H1 (cell line): ENCODE results near the gene TMEM131L. TPM values are rescaled to one million over a fixed set of nuclear protein-coding genes. Genes with fewer than 3 reads are reported as not detected.

Experiments used
- CTCF ChIA-PET: fragments of 300-600 bp; sonication (Branson Sonifier 250); formaldehyde crosslinking; loops from one replicate; lab custom pipeline; 2021; ENCODE audit not compliant: partially characterized antibody; lab: Charles Lee
- POLR2A ChIA-PET: fragments of 300-600 bp; sonication (Branson Sonifier 250); formaldehyde crosslinking; loops from one replicate; lab custom pipeline; 2021; ENCODE audit warnings: inconsistent platforms; ENCODE audit not compliant: partially characterized antibody; lab: Charles Lee
- DNase-seq, 2 experiments: peaks; one replicate each; pipeline versions ENCODE4 v3.0.0 to v3.0.0-alpha.2; 2010 to 2022; ENCODE audit warnings: low spot score in 2 of 2, low read depth in 1 of 2, mixed read lengths in 1 of 2
- FAIRE-seq: peaks from 2 replicates; lab custom pipeline; 2011; peaks lifted over from hg19 to GRCh38; lab: Jason Lieb, UNC
- H2AFZ ChIP-seq: 2 replicates; pipeline ENCODE4 v1.8.1; 2012; ENCODE audit warnings: low read length, inconsistent platforms
- H2AK5ac ChIP-seq: 2 replicates; pipeline ENCODE4 v1.6.1; 2013; ENCODE audit warnings: low read depth, low read length
- H2BK120ac ChIP-seq: replicated peaks from 2 replicates; pipeline ENCODE3; 2013; ENCODE audit warnings: low read depth, low read length, inconsistent platforms
- H2BK12ac ChIP-seq: 2 replicates; pipeline ENCODE4 v1.6.1; 2013; ENCODE audit warnings: low read depth, low read length
- H2BK15ac ChIP-seq: 2 replicates; pipeline ENCODE4 v1.6.1; 2013; ENCODE audit warnings: low read length
- H2BK20ac ChIP-seq: 2 replicates; pipeline ENCODE4 v1.6.1; 2013; ENCODE audit warnings: low read length
- H2BK5ac ChIP-seq: 2 replicates; pipeline ENCODE4 v1.6.1; 2013; ENCODE audit warnings: low read depth, low read length
- H3K14ac ChIP-seq: 2 replicates; pipeline ENCODE4 v1.6.1; 2013; ENCODE audit warnings: inconsistent platforms; ENCODE audit not compliant: insufficient read length
- H3K18ac ChIP-seq: 2 replicates; pipeline ENCODE4 v1.6.1; 2013; ENCODE audit warnings: low read length; ENCODE audit errors: extremely low read depth
- H3K23ac ChIP-seq: 2 replicates; pipeline ENCODE4 v1.6.1; 2013; ENCODE audit warnings: inconsistent platforms; ENCODE audit not compliant: insufficient read length
- H3K23me2 ChIP-seq: 2 replicates; pipeline ENCODE4 v1.6.1; 2013; ENCODE audit warnings: low read depth, low read length
- H3K27ac ChIP-seq: 2 replicates; pipeline ENCODE4 v1.6.1; 2011; ENCODE audit warnings: low read depth, low read length, inconsistent platforms
- H3K27me3 ChIP-seq, 4 experiments: replicated peaks in 1 of 4; 1 replicate in 1 of 4; 2 replicates in 3 of 4; pipeline versions ENCODE4 v1.6.1 to v1.8.1; 2011 to 2013; ENCODE audit warnings: low read length in 3 of 4, mild to moderate bottlenecking in 3 of 4, inconsistent platforms in 2 of 4, mixed read lengths in 2 of 4, moderate library complexity in 1 of 4; ENCODE audit not compliant: control insufficient read depth in 3 of 4, insufficient read depth in 3 of 4; ENCODE audit errors: extremely low read depth in 1 of 4
- H3K36me3 ChIP-seq, 4 experiments: 2 replicates each; pipeline versions ENCODE4 v1.6.1 to v1.8.1; 2011 to 2013; ENCODE audit warnings: mild to moderate bottlenecking in 4 of 4, low read length in 3 of 4, moderate library complexity in 2 of 4, control low read depth in 1 of 4, inconsistent platforms in 1 of 4; ENCODE audit not compliant: insufficient read depth in 4 of 4, control insufficient read depth in 2 of 4
- H3K4ac ChIP-seq: replicated peaks from 2 replicates; pipeline ENCODE3; 2013; ENCODE audit warnings: low read length, low read depth, mixed read lengths, inconsistent platforms; ENCODE audit not compliant: insufficient read length
- H3K4me1 ChIP-seq, 4 experiments: replicated peaks in 1 of 4; 1 replicate in 1 of 4; 2 replicates in 3 of 4; pipeline versions ENCODE4 v1.6.1 to v1.8.1; 2011 to 2013; ENCODE audit warnings: low read length in 3 of 4, inconsistent platforms in 2 of 4, mixed read lengths in 1 of 4; ENCODE audit not compliant: insufficient read depth in 4 of 4, control insufficient read depth in 3 of 4
- H3K4me2 ChIP-seq, 2 experiments: 2 replicates each; pipeline versions ENCODE4 v1.6.1 to v1.8.1; 2011 to 2013; ENCODE audit warnings: low read depth in 2 of 2, low read length in 2 of 2, control low read depth in 1 of 2, inconsistent platforms in 1 of 2, mild to moderate bottlenecking in 1 of 2; ENCODE audit not compliant: insufficient read depth in 1 of 2
- H3K4me3 ChIP-seq, 4 experiments: fragments of 200-600, 300-600 bp in 1 of 4; sonication (generic), shearing (Covaris generic), sonication (Bioruptor Twin) in 1 of 4; 2 replicates each; pipeline versions ENCODE4 v1.5.1 to v1.8.1; 2011 to 2016; ENCODE audit warnings: low read length in 4 of 4, low read depth in 3 of 4, control low read depth in 2 of 4, inconsistent platforms in 2 of 4, mild to moderate bottlenecking in 2 of 4, mixed read lengths in 1 of 4, moderate library complexity in 1 of 4; ENCODE audit not compliant: insufficient read depth in 2 of 4; ENCODE audit errors: extremely low read depth in 1 of 4
- H3K56ac ChIP-seq: replicated peaks from 2 replicates; pipeline ENCODE3; 2013; ENCODE audit warnings: low read depth, mild to moderate bottlenecking, mixed read lengths, low read length, inconsistent platforms; ENCODE audit not compliant: insufficient read length
- H3K79me1 ChIP-seq: 2 replicates; pipeline ENCODE4 v1.6.1; 2013; ENCODE audit warnings: low read depth, low read length, control low read depth
- H3K79me2 ChIP-seq, 2 experiments: 2 replicates each; pipeline versions ENCODE4 v1.6.1 to v1.8.1; 2012 to 2013; ENCODE audit warnings: low read length in 2 of 2, mild to moderate bottlenecking in 2 of 2, inconsistent platforms in 1 of 2; ENCODE audit not compliant: insufficient read depth in 2 of 2, control insufficient read depth in 1 of 2
- H3K9ac ChIP-seq, 4 experiments: replicated peaks in 1 of 4; 1 replicate in 1 of 4; 2 replicates in 3 of 4; pipeline versions ENCODE4 v1.6.1 to v1.8.1; 2011 to 2013; ENCODE audit warnings: low read depth in 3 of 4, low read length in 3 of 4, control low read depth in 2 of 4, mild to moderate bottlenecking in 2 of 4, moderate library complexity in 2 of 4, inconsistent platforms in 1 of 4; ENCODE audit errors: extremely low read depth in 1 of 4
- H3K9me3 ChIP-seq, 2 experiments: 2 replicates each; pipeline versions ENCODE4 v1.6.1 to v1.8.1; 2012 to 2013; ENCODE audit warnings: mild to moderate bottlenecking in 2 of 2, moderate library complexity in 2 of 2, control low read depth in 1 of 2, inconsistent platforms in 1 of 2, low read depth in 1 of 2, low read length in 1 of 2, mixed read lengths in 1 of 2; ENCODE audit not compliant: insufficient read depth in 2 of 2
- H4K20me1 ChIP-seq, 2 experiments: replicated peaks in 1 of 2; 2 replicates each; pipeline versions ENCODE3 to v1.8.1; 2011 to 2013; ENCODE audit warnings: inconsistent platforms in 2 of 2, low read length in 2 of 2, mild to moderate bottlenecking in 1 of 2; ENCODE audit not compliant: insufficient read depth in 2 of 2, control insufficient read depth in 1 of 2
- H4K5ac ChIP-seq: 2 replicates; pipeline ENCODE4 v1.6.1; 2013; ENCODE audit warnings: low read length, low read depth, mixed read lengths, inconsistent platforms; ENCODE audit not compliant: insufficient read length
- H4K8ac ChIP-seq: 2 replicates; pipeline ENCODE4 v1.8.0; 2013; ENCODE audit warnings: mild to moderate bottlenecking, moderate library complexity, low read length, inconsistent platforms; ENCODE audit not compliant: insufficient read depth; ENCODE audit errors: extremely low read depth
- H4K91ac ChIP-seq: replicated peaks from 2 replicates; pipeline ENCODE3; 2013; ENCODE audit warnings: low read length, mixed read lengths, inconsistent platforms; ENCODE audit not compliant: insufficient read length
- CHD2 ChIP-seq: IDR thresholded peaks from 2 replicates; pipeline ENCODE4 v1.6.1; 2012; ENCODE audit warnings: low read length, improper control_type of control experiment
- SRF ChIP-seq: IDR thresholded peaks from 2 replicates; pipeline ENCODE4 v1.6.1; 2011; ENCODE audit warnings: mild to moderate bottlenecking, low read depth, low read length, moderate library complexity
- WGBS, 2 experiments: shearing (Covaris generic) in 1 of 2; methylation state at CpG; one replicate each; pipeline versions ENCODE4 v1.1.6 to v1.1.7; 2013 to 2015; ENCODE audit warnings: low lambda C conversion rate in 2 of 2, mixed read lengths in 2 of 2, inconsistent platforms in 1 of 2, low coverage in 1 of 2, missing lambda C conversion rate in 1 of 2; ENCODE audit not compliant: insufficient replicate concordance in 2 of 2, insufficient coverage in 1 of 2, insufficient read length in 1 of 2; ENCODE audit errors: extremely low coverage in 1 of 2, missing lambda C conversion rate in 1 of 2; 5-methylcytosine and 5-hydroxymethylcytosine counted together
- polyA plus RNA-seq, 7 experiments: library from polyadenylated mRNA; depleted of rRNA in 3 of 7; stranded (reverse) in 5 of 7; unstranded in 2 of 7; fragments of >200 nt in 5 of 7; fragments of 200-250 nt in 2 of 7; gene quantifications; 1 replicate in 5 of 7; 2 replicates in 1 of 7; 4 replicates in 1 of 7; pipeline versions ENCODE4 v1.2.1 to v1.2.3, GENCODE V29; 2011 to 2013; ENCODE audit warnings: missing spikeins in 2 of 7, mixed read lengths in 2 of 7
- total RNA-seq: library from RNA; stranded (reverse); fragmentation: NEBNext Ultra II Directional; extraction: Animal tissue kit (Norgen Biotek cat#: 25700); gene quantifications from 2 replicates; pipeline ENCODE4 v1.2.1, GENCODE V29; 2021

TMEM131L gene
- total and polyA plus RNA-seq, 2 of the 8 experiments (the other 6 are each of a cell fraction or from before 2014, with no cell fraction given): 14.3 to 26.1 TPM

GRCh38 chr4:153591441-153591840 lies 125.3 kb downstream of the TMEM131L start:
- no peak overlapping the region for H3K4me2 ChIP-seq
- DNase-seq (no peak), FAIRE-seq (no peak)
- H3K23ac ChIP-seq: no peak overlapping the region
- H3K23me2 ChIP-seq: no peaks in the 10 kb centered on the region
- no peak overlapping the region for H4K5ac ChIP-seq
- H3K36me3 ChIP-seq: peaks cover 6 to 33% (median 15%) of the 10 kb centered on the region in 4 experiments; a peak in 7 of 8 replicates
- H4K20me1 ChIP-seq: no peaks in the 10 kb centered on the region
- H3K4ac ChIP-seq: no peak overlapping the region
- H3K79me2 ChIP-seq: no peaks in the 10 kb centered on the region
- no peaks in the 10 kb centered on the region; the same call in 1 of the 2 replicates for H3K79me1 ChIP-seq
- H2BK15ac ChIP-seq: no peak overlapping the region
- ChIA-PET CTCF (interaction anchor here (0.7 kb wide), 1 partner anchor 559 kb away, joined by 3 read pairs; no protein-coding TSS in a partner anchor), POLR2A (no interaction called here)
- H2BK20ac ChIP-seq: no peak overlapping the region
- WGBS, 2 experiments: 90% methylated on average over 8 of the region's 8 CpGs; no CpG with 5 or more reads in 1 of the 2 experiments
- no peak overlapping the region for H2BK5ac ChIP-seq
- H3K14ac ChIP-seq: no peak overlapping the region
- no peak overlapping the region for H2BK120ac ChIP-seq
- no peaks in the 10 kb centered on the region for H3K4me1 ChIP-seq
- H3K27ac ChIP-seq: no peak overlapping the region
- H3K9ac ChIP-seq: no peak overlapping the region
- H3K18ac ChIP-seq: no peak overlapping the region
- H3K4me3 ChIP-seq: no peak overlapping the region
- H2BK12ac ChIP-seq: no peak overlapping the region
- no peaks in the 10 kb centered on the region for H3K27me3 ChIP-seq
- no peak overlapping the region for H3K56ac ChIP-seq
- no peak overlapping the region for H4K91ac ChIP-seq
- H2AK5ac ChIP-seq: no peak overlapping the region
- no peak overlapping the region for H2AFZ ChIP-seq
- no peaks in the 10 kb centered on the region for H3K9me3 ChIP-seq
- no peak overlapping the region for H4K8ac ChIP-seq
- TF ChIP-seq SRF (no peak), CHD2 (no peak)
